Measurements from ENCODE around the gene GNG13. TPM values are rescaled to one million over a fixed set of nuclear protein-coding genes. Genes with fewer than 3 reads are reported as not detected.
"Not testable (repeated sequence)": the region's sequence is repeated elsewhere in the genome, so short reads cannot be mapped to it uniquely, and the experiment has no call there.

Gene GNG13
- total and polyA plus RNA-seq, 2 experiments from 2014 or later: 0.29 TPM; not detected in 1

DNA sequence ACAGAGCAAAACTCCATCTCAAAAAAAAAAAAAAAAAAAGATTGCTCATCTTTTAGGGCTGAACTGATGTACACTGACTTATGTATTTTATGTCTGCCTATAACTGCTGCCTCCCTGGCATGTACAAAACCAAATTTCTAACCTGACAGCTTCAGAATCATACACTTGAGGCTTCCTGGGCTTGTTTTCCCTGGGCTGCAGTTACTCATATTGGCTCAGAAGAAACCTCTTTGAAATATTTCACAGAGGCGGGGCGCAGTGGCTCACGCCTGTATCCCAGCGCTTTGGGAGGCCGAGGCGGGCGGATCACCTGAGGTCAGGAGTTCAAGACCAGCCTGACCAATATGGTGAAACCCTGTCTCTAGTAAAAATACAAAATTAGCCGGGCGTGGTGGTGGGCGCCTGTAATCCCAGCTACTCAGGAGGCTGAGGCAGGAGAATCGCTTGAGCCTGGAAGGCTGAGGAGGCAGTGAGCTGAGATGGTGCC, 46.4 kb downstream of the GNG13 start:
- peaks cover 21% of the 10 kb centered on the region for H3K4me1 Mint-ChIP-seq
- not testable (repeated sequence) for H3K4me3 Mint-ChIP-seq; H4K20me1 ChIP-seq (replicated peaks; ENCODE audit: insufficient read depth); H2AFZ ChIP-seq; H3K4me1 ChIP-seq (ENCODE audit: insufficient read depth); DNase-seq (ENCODE audit: low spot score); H3K36me3 ChIP-seq (ENCODE audit: insufficient read depth); H3K9me2 ChIP-seq (ENCODE audit: insufficient read depth); H3K79me2 ChIP-seq (replicated peaks; ENCODE audit: insufficient read depth); H3K27me3 ChIP-seq (ENCODE audit: insufficient read depth); H3F3A ChIP-seq (replicated peaks; ENCODE audit: low read depth); H3K36me3 Mint-ChIP-seq (ENCODE audit: low read depth); ATAC-seq; H3K4me3 ChIP-seq; H3K27ac ChIP-seq (ENCODE audit: low read depth); H3K9me3 Mint-ChIP-seq; H3K27ac Mint-ChIP-seq; H3K4me2 ChIP-seq
- peaks cover 14% of the 10 kb centered on the region for H3K27me3 Mint-ChIP-seq (ENCODE audit: insufficient read depth, low read depth, poor library complexity)

DNA sequence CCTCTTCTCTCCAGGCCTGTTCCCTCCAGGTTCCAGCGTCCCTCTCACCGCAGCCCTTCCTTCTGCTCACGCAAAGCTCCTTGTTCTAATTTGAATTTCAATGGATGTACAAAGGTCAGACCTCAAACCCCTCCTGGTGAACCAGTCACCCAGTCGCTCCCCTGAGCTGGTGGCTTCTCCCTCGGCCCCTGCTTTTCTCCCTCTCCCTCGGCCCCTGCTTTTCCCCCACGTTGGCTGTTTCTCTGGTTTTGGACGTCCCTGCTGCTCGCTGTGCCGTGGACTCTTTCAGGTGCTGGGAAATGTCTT, 48.6 kb downstream of the GNG13 start:
- Histone ChIP-seq H2AFZ (peak overlapping the region; percentile 89), H4K20me1 (replicated peaks; ENCODE audit: insufficient read depth) (no peaks in the 10 kb centered on the region), H3K79me2 (replicated peaks; ENCODE audit: insufficient read depth) (no peaks in the 10 kb centered on the region), H3F3A (replicated peaks; ENCODE audit: low read depth) (0 out of 2 replicates have a peak, but pooled peaks cover 5% of the 10 kb centered on the region), H3K4me2 (peak overlapping the region; percentile 49), H3K9me2 (ENCODE audit: insufficient read depth) (no peaks in the 10 kb centered on the region), H3K27me3 (ENCODE audit: insufficient read depth) (no peaks in the 10 kb centered on the region), H3K36me3 (ENCODE audit: insufficient read depth) (no peaks in the 10 kb centered on the region), H3K27ac (ENCODE audit: low read depth) (no peak overlapping the region), H3K4me3 (no peak overlapping the region), H3K4me1 (ENCODE audit: insufficient read depth) (peaks cover 5% of the 10 kb centered on the region)
- H3K36me3 Mint-ChIP-seq (ENCODE audit: low read depth): no peaks in the 10 kb centered on the region
- H3K27ac Mint-ChIP-seq: no peak overlapping the region
- peak; percentile 50 for DNase-seq (ENCODE audit: low spot score)
- H3K27me3 Mint-ChIP-seq (ENCODE audit: insufficient read depth, low read depth, poor library complexity): peaks cover 19% of the 10 kb centered on the region
- TF ChIP-seq ZNF114 (CRISPR knock-in tag; IDR thresholded peaks at IDR 0.05): no peak
- TF ChIP-seq, protein P1, sequence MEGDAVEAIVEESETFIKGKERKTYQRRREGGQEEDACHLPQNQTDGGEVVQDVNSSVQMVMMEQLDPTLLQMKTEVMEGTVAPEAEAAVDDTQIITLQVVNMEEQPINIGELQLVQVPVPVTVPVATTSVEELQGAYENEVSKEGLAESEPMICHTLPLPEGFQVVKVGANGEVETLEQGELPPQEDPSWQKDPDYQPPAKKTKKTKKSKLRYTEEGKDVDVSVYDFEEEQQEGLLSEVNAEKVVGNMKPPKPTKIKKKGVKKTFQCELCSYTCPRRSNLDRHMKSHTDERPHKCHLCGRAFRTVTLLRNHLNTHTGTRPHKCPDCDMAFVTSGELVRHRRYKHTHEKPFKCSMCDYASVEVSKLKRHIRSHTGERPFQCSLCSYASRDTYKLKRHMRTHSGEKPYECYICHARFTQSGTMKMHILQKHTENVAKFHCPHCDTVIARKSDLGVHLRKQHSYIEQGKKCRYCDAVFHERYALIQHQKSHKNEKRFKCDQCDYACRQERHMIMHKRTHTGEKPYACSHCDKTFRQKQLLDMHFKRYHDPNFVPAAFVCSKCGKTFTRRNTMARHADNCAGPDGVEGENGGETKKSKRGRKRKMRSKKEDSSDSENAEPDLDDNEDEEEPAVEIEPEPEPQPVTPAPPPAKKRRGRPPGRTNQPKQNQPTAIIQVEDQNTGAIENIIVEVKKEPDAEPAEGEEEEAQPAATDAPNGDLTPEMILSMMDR (conservative IDR thresholded peaks at IDR 0.05; ENCODE audit: low read depth in 2 of 2): no peak
- TF ChIP-seq, protein P2, sequence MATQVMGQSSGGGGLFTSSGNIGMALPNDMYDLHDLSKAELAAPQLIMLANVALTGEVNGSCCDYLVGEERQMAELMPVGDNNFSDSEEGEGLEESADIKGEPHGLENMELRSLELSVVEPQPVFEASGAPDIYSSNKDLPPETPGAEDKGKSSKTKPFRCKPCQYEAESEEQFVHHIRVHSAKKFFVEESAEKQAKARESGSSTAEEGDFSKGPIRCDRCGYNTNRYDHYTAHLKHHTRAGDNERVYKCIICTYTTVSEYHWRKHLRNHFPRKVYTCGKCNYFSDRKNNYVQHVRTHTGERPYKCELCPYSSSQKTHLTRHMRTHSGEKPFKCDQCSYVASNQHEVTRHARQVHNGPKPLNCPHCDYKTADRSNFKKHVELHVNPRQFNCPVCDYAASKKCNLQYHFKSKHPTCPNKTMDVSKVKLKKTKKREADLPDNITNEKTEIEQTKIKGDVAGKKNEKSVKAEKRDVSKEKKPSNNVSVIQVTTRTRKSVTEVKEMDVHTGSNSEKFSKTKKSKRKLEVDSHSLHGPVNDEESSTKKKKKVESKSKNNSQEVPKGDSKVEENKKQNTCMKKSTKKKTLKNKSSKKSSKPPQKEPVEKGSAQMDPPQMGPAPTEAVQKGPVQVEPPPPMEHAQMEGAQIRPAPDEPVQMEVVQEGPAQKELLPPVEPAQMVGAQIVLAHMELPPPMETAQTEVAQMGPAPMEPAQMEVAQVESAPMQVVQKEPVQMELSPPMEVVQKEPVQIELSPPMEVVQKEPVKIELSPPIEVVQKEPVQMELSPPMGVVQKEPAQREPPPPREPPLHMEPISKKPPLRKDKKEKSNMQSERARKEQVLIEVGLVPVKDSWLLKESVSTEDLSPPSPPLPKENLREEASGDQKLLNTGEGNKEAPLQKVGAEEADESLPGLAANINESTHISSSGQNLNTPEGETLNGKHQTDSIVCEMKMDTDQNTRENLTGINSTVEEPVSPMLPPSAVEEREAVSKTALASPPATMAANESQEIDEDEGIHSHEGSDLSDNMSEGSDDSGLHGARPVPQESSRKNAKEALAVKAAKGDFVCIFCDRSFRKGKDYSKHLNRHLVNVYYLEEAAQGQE (IDR thresholded peaks at IDR 0.05; ENCODE audit: unreplicated experiment): no peak
- TF ChIP-seq, protein P3, sequence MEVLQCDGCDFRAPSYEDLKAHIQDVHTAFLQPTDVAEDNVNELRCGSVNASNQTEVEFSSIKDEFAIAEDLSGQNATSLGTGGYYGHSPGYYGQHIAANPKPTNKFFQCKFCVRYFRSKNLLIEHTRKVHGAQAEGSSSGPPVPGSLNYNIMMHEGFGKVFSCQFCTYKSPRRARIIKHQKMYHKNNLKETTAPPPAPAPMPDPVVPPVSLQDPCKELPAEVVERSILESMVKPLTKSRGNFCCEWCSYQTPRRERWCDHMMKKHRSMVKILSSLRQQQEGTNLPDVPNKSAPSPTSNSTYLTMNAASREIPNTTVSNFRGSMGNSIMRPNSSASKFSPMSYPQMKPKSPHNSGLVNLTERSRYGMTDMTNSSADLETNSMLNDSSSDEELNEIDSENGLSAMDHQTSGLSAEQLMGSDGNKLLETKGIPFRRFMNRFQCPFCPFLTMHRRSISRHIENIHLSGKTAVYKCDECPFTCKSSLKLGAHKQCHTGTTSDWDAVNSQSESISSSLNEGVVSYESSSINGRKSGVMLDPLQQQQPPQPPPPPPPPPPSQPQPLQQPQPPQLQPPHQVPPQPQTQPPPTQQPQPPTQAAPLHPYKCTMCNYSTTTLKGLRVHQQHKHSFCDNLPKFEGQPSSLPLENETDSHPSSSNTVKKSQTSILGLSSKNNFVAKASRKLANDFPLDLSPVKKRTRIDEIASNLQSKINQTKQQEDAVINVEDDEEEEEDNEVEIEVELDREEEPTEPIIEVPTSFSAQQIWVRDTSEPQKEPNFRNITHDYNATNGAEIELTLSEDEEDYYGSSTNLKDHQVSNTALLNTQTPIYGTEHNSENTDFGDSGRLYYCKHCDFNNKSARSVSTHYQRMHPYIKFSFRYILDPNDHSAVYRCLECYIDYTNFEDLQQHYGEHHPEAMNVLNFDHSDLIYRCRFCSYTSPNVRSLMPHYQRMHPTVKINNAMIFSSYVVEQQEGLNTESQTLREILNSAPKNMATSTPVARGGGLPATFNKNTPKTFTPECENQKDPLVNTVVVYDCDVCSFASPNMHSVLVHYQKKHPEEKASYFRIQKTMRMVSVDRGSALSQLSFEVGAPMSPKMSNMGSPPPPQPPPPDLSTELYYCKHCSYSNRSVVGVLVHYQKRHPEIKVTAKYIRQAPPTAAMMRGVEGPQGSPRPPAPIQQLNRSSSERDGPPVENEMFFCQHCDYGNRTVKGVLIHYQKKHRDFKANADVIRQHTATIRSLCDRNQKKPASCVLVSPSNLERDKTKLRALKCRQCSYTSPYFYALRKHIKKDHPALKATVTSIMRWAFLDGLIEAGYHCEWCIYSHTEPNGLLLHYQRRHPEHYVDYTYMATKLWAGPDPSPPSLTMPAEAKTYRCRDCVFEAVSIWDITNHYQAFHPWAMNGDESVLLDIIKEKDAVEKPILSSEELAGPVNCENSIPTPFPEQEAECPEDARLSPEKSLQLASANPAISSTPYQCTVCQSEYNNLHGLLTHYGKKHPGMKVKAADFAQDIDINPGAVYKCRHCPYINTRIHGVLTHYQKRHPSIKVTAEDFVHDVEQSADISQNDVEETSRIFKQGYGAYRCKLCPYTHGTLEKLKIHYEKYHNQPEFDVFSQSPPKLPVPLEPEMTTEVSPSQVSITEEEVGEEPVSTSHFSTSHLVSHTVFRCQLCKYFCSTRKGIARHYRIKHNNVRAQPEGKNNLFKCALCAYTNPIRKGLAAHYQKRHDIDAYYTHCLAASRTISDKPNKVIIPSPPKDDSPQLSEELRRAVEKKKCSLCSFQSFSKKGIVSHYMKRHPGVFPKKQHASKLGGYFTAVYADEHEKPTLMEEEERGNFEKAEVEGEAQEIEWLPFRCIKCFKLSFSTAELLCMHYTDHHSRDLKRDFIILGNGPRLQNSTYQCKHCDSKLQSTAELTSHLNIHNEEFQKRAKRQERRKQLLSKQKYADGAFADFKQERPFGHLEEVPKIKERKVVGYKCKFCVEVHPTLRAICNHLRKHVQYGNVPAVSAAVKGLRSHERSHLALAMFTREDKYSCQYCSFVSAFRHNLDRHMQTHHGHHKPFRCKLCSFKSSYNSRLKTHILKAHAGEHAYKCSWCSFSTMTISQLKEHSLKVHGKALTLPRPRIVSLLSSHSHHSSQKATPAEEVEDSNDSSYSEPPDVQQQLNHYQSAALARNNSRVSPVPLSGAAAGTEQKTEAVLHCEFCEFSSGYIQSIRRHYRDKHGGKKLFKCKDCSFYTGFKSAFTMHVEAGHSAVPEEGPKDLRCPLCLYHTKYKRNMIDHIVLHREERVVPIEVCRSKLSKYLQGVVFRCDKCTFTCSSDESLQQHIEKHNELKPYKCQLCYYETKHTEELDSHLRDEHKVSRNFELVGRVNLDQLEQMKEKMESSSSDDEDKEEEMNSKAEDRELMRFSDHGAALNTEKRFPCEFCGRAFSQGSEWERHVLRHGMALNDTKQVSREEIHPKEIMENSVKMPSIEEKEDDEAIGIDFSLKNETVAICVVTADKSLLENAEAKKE (CRISPR knock-in tag; IDR thresholded peaks at IDR 0.05): no peak
- TF ChIP-seq, protein P4, sequence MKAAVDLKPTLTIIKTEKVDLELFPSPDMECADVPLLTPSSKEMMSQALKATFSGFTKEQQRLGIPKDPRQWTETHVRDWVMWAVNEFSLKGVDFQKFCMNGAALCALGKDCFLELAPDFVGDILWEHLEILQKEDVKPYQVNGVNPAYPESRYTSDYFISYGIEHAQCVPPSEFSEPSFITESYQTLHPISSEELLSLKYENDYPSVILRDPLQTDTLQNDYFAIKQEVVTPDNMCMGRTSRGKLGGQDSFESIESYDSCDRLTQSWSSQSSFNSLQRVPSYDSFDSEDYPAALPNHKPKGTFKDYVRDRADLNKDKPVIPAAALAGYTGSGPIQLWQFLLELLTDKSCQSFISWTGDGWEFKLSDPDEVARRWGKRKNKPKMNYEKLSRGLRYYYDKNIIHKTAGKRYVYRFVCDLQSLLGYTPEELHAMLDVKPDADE (IDR thresholded peaks at IDR 0.05): no peak
- TF ChIP-seq CREB1 (CRISPR knock-in tag; IDR thresholded peaks at IDR 0.05; ENCODE audit: low read depth): no peak
- no peak for TF ChIP-seq JUNB (IDR thresholded peaks at IDR 0.05; ENCODE audit: unreplicated experiment)
- no peak for TF ChIP-seq EZH2 (IDR thresholded peaks at IDR 0.05; ENCODE audit: low read depth, unreplicated experiment)
- H3K9me3 Mint-ChIP-seq: no peaks in the 10 kb centered on the region; the same call in 2 of the 3 replicates
- peak; percentile 84 for ATAC-seq
- H3K4me3 Mint-ChIP-seq: peak overlapping the region; percentile 15; the same call in 1 of the 3 replicates
- H3K4me1 Mint-ChIP-seq: peaks cover 21% of the 10 kb centered on the region
